ENCODE data around the gene IFNGR2. TPM values are rescaled to one million over a fixed set of nuclear protein-coding genes. Genes with fewer than 3 reads are reported as not detected.
A peak's percentile ranks its signal among the peaks of the same experiment; 100 is the strongest.

Gene IFNGR2
- polyA plus RNA-seq (2011; rRNA removed) (47.2 and 54.6 TPM in 2 replicates), polyA plus RNA-seq (2017; fragmentation: RNase III; extraction: RNeasy Plus Mini Kit Qiagen cat#74134 plus additional on column Dnase treatment) (20.8 to 24.2 TPM (median 21.6 TPM) in 3 replicates), polyA minus RNA-seq (2011; rRNA and poly(A)+ RNA removed) (52.9 and 71.0 TPM in 2 replicates)
- polyA plus RNA-seq (2012; cell fraction: cytosol; rRNA removed): 25.3 and 34.4 TPM in 2 replicates
- 9.5 and 13.0 TPM in 2 replicates for polyA plus RNA-seq (2012; cell fraction: nucleus; rRNA removed)

- peak within 1 kb of the TSS; percentile 92 to 96 for H3K27ac ChIP-seq
- peak; percentile 54 to 70 for ATAC-seq
- ChIA-PET CTCF (interaction anchor here (1.3 to 1.8 kb wide), 3 partner anchors 24 to 42 kb away, joined by 3 to 4 read pairs (median 3); no protein-coding TSS in a partner anchor), POLR2A (no interaction called here)
- FAIRE-seq: no peak
- 0% methylated on average over 2 of the region's 89 CpGs for WGBS (ENCODE audit: missing lambda C conversion rate)
- peak within 1 kb of the TSS; percentile 96 for H3K4me3 ChIP-seq
- H3K9me3 ChIP-seq: no peaks in the 10 kb centered on the region
- peak within 1 kb of the TSS; percentile 86 for H3K4me2 ChIP-seq
- TF ChIP-seq BHLHE40 (IDR thresholded peaks at IDR 0.05; ENCODE audit: low read depth, low read length) (no peak), GATA3 (IDR thresholded peaks at IDR 0.05; ENCODE audit: borderline replicate concordance) (no peak), POLR2A (IDR thresholded peaks at IDR 0.05; ENCODE audit: low read length) (peak; percentile 26; the same call in 1 of the 2 replicates), PHF8 (IDR thresholded peaks at IDR 0.05; ENCODE audit: borderline replicate concordance, low read depth) (peak; percentile 25; the same call in 1 of the 2 replicates), CHD4 (IDR thresholded peaks at IDR 0.05; ENCODE audit: borderline replicate concordance) (no peak), BCL3 (IDR thresholded peaks at IDR 0.05) (0 out of 3 replicates have a peak, but pooled peaks have one; percentile 30), JUN (IDR thresholded peaks at IDR 0.05) (0 out of 5 replicates have a peak, but pooled peaks of 1 of the 2 experiments have one; percentile 30)
- peaks cover 15% of the 10 kb centered on the region for H3K4me1 ChIP-seq
- no peak for DNase-seq (ENCODE audit: low read depth in 1 of 2, low spot score in 1 of 2)
These were observed at the start of gene IFNGR2 for GRCh38 chr21:33403128-33403785. IFNGR2 (plus strand) TSS chr21:33403413; CDS start chr21:33403544, 131 bp downstream.

- Histone ChIP-seq H3K9me3 (no peaks in the 10 kb centered on the region), H3K4me2 (no peak overlapping the region), H3K27ac (no peak overlapping the region), H3K4me1 (peaks cover 1% of the 10 kb centered on the region; the same call in 2 of the 3 replicates), H3K4me3 (no peak overlapping the region)
- no peak for ATAC-seq
- TF ChIP-seq HDAC2 (IDR thresholded peaks at IDR 0.05) (no peak), EHMT2 (IDR thresholded peaks at IDR 0.05; ENCODE audit: low read depth) (no peak), MAZ (IDR thresholded peaks at IDR 0.05; ENCODE audit: borderline replicate concordance, low read depth, low read length) (no peak), HES2 (IDR thresholded peaks at IDR 0.05) (no peak), RNF2 (IDR thresholded peaks at IDR 0.05; ENCODE audit: borderline replicate concordance, low read depth) (no peak), RARB (CRISPR knock-in tag; IDR thresholded peaks at IDR 0.05) (no peak), CBX2 (IDR thresholded peaks at IDR 0.05; ENCODE audit: borderline replicate concordance, low read depth) (no peak), POLR2A (IDR thresholded peaks at IDR 0.05; ENCODE audit: low read length) (no peak), TP53 (CRISPR knock-in tag; IDR thresholded peaks at IDR 0.05) (no peak), HOXB5 (CRISPR knock-in tag; IDR thresholded peaks at IDR 0.05) (no peak), RCOR1 (IDR thresholded peaks at IDR 0.05; ENCODE audit: low read depth, low read length) (no peak), MAFK (IDR thresholded peaks at IDR 0.05; ENCODE audit: partially characterized antibody) (no peak), TFCP2L1 (CRISPR knock-in tag; IDR thresholded peaks at IDR 0.05) (no peak), ZNF302 (CRISPR knock-in tag; IDR thresholded peaks at IDR 0.05) (no peak), RAD21 (conservative IDR thresholded peaks at IDR 0.05 in 1 of 2, IDR thresholded peaks at IDR 0.05 in 1 of 2) (no peak)
- POLR2A ChIA-PET: no interaction called here
- WGBS (ENCODE audit: missing lambda C conversion rate): 89% methylated on average over 6 of the region's 6 CpGs
- CTCF ChIA-PET: interaction anchor here (1.8 to 2.2 kb wide), 2 partner anchors 155 to 159 kb away, joined by 3 to 7 read pairs; no protein-coding TSS in a partner anchor
- no peak for FAIRE-seq
- no peak for DNase-seq (ENCODE audit: low read depth in 1 of 2, low spot score in 1 of 2)
These were observed 47.9 kb upstream of the IFNGR2 start for GRCh38 chr21:33355355-33355754.

GRCh38 chr21:33355996-33356395, 47.2 kb upstream of the IFNGR2 start:
- Histone ChIP-seq H3K4me1 (peaks cover 8% of the 10 kb centered on the region), H3K9me3 (no peaks in the 10 kb centered on the region), H3K4me3 (no peak overlapping the region), H3K27ac (no peak overlapping the region), H3K4me2 (no peak overlapping the region)
- ChIA-PET POLR2A (no interaction called here), CTCF (interaction anchor here (1.8 to 2.2 kb wide), 2 partner anchors 156 to 160 kb away, joined by 3 to 7 read pairs; no protein-coding TSS in a partner anchor)
- no peak for FAIRE-seq
- no peak for ATAC-seq
- no peak for DNase-seq (ENCODE audit: low read depth in 1 of 2, low spot score in 1 of 2)
- whole genome bisulfite sequencing (ENCODE audit: missing lambda C conversion rate): 85% methylated on average over 11 of the region's 11 CpGs
- TF ChIP-seq KDM1A (IDR thresholded peaks at IDR 0.05; ENCODE audit: low read depth) (no peak), ZC3H11A (IDR thresholded peaks at IDR 0.05) (no peak), EP300 (IDR thresholded peaks at IDR 0.05) (no peak), ZFP36 (IDR thresholded peaks at IDR 0.05; ENCODE audit: borderline replicate concordance, partially characterized antibody) (no peak), TP53 (CRISPR knock-in tag; IDR thresholded peaks at IDR 0.05) (no peak), CTCF (IDR thresholded peaks at IDR 0.05) (no peak), E2F6 (IDR thresholded peaks at IDR 0.05; ENCODE audit: borderline replicate concordance, low read depth) (no peak), HDAC2 (IDR thresholded peaks at IDR 0.05) (no peak), RCOR1 (IDR thresholded peaks at IDR 0.05; ENCODE audit: low read depth, low read length) (no peak), CHD4 (IDR thresholded peaks at IDR 0.05; ENCODE audit: borderline replicate concordance) (no peak), EHMT2 (IDR thresholded peaks at IDR 0.05; ENCODE audit: low read depth) (no peak), FOXS1 (CRISPR knock-in tag; IDR thresholded peaks at IDR 0.05) (no peak), ESRRA (IDR thresholded peaks at IDR 0.05; ENCODE audit: borderline replicate concordance, low read length) (no peak)
